GM12878 (cell line): ENCODE results near the gene MTHFS.

Source experiments
- CEBPZ ChIP-seq: fragments of 150-350 bp; IDR thresholded peaks from 2 replicates; pipeline ENCODE4 v1.6.1; 2016; ENCODE audit warnings: low read depth, low read length
- CTCF ChIP-seq, 3 experiments: IDR thresholded peaks in 2 of 3; conservative IDR thresholded peaks in 1 of 3; 2 replicates each; pipeline ENCODE4 v1.5.1; 2011; ENCODE audit warnings: low read depth in 3 of 3, low read length in 3 of 3, mild to moderate bottlenecking in 3 of 3, control low read depth in 2 of 3, moderate library complexity in 2 of 3, inconsistent platforms in 1 of 3, mixed read lengths in 1 of 3; ENCODE audit not compliant: control insufficient read depth in 2 of 3, insufficient read depth in 1 of 3; ENCODE audit errors: extremely low read depth in 1 of 3
- POLR2A ChIP-seq: IDR thresholded peaks from 2 replicates; pipeline ENCODE4 v1.6.1; 2011; ENCODE audit warnings: low read depth, mild to moderate bottlenecking, low read length
- REST ChIP-seq: IDR thresholded peaks from 2 replicates; pipeline ENCODE4 v1.6.1; 2012; ENCODE audit warnings: mild to moderate bottlenecking, low read depth, low read length

GRCh38 chr15:79832367-79833120, 64.3 kb downstream of the MTHFS start:
- no peak for TF ChIP-seq CTCF (IDR thresholded peaks at IDR 0.05 in 2 of 3, conservative IDR thresholded peaks at IDR 0.05 in 1 of 3; ENCODE audit: control insufficient read depth in 2 of 3, extremely low read depth in 1 of 3, insufficient read depth in 1 of 3, low read depth in 3 of 3, low read length in 3 of 3)
- no peak for TF ChIP-seq REST
- no peak for TF ChIP-seq CEBPZ
- no peak for TF ChIP-seq POLR2A
